ENCODE results near the gene ID3. TPM values are rescaled to one million over a fixed set of nuclear protein-coding genes. Genes with fewer than 3 reads are reported as not detected.

Gene ID3
- total and polyA plus RNA-seq, 9 of the 15 experiments (the other 6 are each of a cell fraction or from before 2014, with no cell fraction given): 6.8 to 59.8 (median 23.5) TPM

DNA sequence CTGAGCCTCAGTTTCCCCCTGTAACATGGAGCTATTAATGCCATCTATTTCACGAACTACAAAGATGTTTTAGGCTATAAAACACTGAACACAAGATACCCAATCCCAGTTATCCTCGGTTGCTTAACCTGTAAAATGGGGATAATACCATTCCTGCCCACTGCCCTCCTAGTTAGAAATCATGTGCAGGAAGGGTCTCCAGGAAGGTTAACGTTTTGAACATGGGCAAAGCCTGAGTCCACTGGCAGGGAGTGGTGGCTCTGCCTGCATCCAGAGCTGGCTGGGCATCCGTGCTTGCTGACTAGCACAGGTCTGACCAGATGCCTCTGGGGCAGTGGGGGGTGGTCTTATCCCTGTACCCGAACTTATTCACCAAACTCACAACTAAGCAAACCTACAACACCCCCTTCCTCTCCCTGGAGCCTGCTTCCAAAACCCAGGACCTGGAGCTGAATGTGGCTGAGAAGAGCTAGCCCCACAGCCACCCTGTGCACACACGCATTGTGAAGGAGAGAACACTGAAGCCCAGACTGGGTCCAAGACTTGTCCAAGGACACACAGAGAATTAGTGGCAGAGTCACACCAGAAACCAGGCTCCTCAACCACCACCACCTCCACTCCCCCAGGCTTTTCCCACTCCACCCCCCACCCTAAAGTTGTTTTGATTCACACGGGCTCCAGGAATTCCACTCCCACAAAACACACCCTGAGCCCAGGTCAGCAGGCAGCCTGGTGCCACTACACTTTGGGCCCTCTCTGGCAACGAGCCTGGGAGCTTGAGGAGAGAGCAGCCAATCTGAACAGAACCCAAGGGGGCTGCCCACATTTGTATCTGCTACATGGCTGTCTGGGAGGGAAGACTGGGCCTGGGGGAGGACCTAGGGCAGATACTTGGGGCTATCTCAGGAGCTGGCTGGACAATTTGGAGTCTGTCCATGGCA lies 29.9 kb downstream of the ID3 start (continued):
- TF ChIP-seq HSF4 (CRISPR knock-in tag; IDR thresholded peaks at IDR 0.05; ENCODE audit: borderline replicate concordance) (no peak), RCOR1 (IDR thresholded peaks at IDR 0.05; ENCODE audit: borderline replicate concordance in 1 of 2, low read depth in 2 of 2, low read length in 2 of 2) (no peak), ZNF583 (CRISPR knock-in tag; IDR thresholded peaks at IDR 0.05) (no peak), SPI1 (IDR thresholded peaks at IDR 0.05; ENCODE audit: borderline replicate concordance, low read depth, low read length) (no peak), HLTF (IDR thresholded peaks at IDR 0.05) (no peak), NCOA2 (IDR thresholded peaks at IDR 0.05; ENCODE audit: partially characterized antibody in 2 of 2) (no peak), TEAD1 (CRISPR knock-in tag; IDR thresholded peaks at IDR 0.05) (peak in 1 of 2 experiments; percentile 8; a peak in 1 of 4 replicates), GABPB2 (CRISPR knock-in tag; conservative IDR thresholded peaks at IDR 0.05) (no peak), JUN (IDR thresholded peaks at IDR 0.05; ENCODE audit: borderline replicate concordance, low read depth, low read length) (no peak), JUN (CRISPR knock-in tag; IDR thresholded peaks at IDR 0.05; ENCODE audit: borderline replicate concordance) (no peak), MTA1 (IDR thresholded peaks at IDR 0.05; ENCODE audit: borderline replicate concordance) (no peak), MTA2 (IDR thresholded peaks at IDR 0.05; ENCODE audit: low read depth) (no peak), ZNF717 (CRISPR knock-in tag; IDR thresholded peaks at IDR 0.05) (no peak), MCM5 (IDR thresholded peaks at IDR 0.05; ENCODE audit: low read depth) (no peak)
- TF ChIP-seq, protein P1, sequence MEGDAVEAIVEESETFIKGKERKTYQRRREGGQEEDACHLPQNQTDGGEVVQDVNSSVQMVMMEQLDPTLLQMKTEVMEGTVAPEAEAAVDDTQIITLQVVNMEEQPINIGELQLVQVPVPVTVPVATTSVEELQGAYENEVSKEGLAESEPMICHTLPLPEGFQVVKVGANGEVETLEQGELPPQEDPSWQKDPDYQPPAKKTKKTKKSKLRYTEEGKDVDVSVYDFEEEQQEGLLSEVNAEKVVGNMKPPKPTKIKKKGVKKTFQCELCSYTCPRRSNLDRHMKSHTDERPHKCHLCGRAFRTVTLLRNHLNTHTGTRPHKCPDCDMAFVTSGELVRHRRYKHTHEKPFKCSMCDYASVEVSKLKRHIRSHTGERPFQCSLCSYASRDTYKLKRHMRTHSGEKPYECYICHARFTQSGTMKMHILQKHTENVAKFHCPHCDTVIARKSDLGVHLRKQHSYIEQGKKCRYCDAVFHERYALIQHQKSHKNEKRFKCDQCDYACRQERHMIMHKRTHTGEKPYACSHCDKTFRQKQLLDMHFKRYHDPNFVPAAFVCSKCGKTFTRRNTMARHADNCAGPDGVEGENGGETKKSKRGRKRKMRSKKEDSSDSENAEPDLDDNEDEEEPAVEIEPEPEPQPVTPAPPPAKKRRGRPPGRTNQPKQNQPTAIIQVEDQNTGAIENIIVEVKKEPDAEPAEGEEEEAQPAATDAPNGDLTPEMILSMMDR (IDR thresholded peaks at IDR 0.05 in 2 of 3, conservative IDR thresholded peaks at IDR 0.05 in 1 of 3; ENCODE audit: insufficient read depth in 2 of 3, low read depth in 1 of 3, low read length in 3 of 3): no peak
- TF ChIP-seq, protein P2, sequence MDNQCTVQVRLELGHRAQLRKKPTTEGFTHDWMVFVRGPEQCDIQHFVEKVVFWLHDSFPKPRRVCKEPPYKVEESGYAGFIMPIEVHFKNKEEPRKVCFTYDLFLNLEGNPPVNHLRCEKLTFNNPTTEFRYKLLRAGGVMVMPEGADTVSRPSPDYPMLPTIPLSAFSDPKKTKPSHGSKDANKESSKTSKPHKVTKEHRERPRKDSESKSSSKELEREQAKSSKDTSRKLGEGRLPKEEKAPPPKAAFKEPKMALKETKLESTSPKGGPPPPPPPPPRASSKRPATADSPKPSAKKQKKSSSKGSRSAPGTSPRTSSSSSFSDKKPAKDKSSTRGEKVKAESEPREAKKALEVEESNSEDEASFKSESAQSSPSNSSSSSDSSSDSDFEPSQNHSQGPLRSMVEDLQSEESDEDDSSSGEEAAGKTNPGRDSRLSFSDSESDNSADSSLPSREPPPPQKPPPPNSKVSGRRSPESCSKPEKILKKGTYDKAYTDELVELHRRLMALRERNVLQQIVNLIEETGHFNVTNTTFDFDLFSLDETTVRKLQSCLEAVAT (IDR thresholded peaks at IDR 0.05): no peak
- TF ChIP-seq, protein P3, sequence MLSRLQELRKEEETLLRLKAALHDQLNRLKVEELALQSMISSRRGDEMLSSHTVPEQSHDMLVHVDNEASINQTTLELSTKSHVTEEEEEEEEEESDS (CRISPR knock-in tag; IDR thresholded peaks at IDR 0.05): no peak
- TF ChIP-seq, protein P4, sequence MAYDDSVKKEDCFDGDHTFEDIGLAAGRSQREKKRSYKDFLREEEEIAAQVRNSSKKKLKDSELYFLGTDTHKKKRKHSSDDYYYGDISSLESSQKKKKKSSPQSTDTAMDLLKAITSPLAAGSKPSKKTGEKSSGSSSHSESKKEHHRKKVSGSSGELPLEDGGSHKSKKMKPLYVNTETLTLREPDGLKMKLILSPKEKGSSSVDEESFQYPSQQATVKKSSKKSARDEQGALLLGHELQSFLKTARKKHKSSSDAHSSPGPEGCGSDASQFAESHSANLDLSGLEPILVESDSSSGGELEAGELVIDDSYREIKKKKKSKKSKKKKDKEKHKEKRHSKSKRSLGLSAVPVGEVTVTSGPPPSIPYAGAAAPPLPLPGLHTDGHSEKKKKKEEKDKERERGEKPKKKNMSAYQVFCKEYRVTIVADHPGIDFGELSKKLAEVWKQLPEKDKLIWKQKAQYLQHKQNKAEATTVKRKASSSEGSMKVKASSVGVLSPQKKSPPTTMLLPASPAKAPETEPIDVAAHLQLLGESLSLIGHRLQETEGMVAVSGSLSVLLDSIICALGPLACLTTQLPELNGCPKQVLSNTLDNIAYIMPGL (CRISPR knock-in tag; IDR thresholded peaks at IDR 0.05): peak; percentile 57; the same call in 1 of the 2 replicates
- TF ChIP-seq, protein P5, sequence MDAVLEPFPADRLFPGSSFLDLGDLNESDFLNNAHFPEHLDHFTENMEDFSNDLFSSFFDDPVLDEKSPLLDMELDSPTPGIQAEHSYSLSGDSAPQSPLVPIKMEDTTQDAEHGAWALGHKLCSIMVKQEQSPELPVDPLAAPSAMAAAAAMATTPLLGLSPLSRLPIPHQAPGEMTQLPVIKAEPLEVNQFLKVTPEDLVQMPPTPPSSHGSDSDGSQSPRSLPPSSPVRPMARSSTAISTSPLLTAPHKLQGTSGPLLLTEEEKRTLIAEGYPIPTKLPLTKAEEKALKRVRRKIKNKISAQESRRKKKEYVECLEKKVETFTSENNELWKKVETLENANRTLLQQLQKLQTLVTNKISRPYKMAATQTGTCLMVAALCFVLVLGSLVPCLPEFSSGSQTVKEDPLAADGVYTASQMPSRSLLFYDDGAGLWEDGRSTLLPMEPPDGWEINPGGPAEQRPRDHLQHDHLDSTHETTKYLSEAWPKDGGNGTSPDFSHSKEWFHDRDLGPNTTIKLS (IDR thresholded peaks at IDR 0.05; ENCODE audit: borderline replicate concordance, low read depth): no peak
- TF ChIP-seq, protein P6, sequence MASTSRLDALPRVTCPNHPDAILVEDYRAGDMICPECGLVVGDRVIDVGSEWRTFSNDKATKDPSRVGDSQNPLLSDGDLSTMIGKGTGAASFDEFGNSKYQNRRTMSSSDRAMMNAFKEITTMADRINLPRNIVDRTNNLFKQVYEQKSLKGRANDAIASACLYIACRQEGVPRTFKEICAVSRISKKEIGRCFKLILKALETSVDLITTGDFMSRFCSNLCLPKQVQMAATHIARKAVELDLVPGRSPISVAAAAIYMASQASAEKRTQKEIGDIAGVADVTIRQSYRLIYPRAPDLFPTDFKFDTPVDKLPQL (IDR thresholded peaks at IDR 0.05; ENCODE audit: extremely low read depth, insufficient read length): no peak
